GM21786 (cell line): ENCODE measurements around the gene LRRC38.

Source experiments
- ATAC-seq: cut with Tn5 transposase; IDR thresholded peaks from one replicate; pipeline ENCODE4 v1.9.1; 2021; ENCODE audit not compliant: unreplicated experiment

The LRRC38 gene

DNA sequence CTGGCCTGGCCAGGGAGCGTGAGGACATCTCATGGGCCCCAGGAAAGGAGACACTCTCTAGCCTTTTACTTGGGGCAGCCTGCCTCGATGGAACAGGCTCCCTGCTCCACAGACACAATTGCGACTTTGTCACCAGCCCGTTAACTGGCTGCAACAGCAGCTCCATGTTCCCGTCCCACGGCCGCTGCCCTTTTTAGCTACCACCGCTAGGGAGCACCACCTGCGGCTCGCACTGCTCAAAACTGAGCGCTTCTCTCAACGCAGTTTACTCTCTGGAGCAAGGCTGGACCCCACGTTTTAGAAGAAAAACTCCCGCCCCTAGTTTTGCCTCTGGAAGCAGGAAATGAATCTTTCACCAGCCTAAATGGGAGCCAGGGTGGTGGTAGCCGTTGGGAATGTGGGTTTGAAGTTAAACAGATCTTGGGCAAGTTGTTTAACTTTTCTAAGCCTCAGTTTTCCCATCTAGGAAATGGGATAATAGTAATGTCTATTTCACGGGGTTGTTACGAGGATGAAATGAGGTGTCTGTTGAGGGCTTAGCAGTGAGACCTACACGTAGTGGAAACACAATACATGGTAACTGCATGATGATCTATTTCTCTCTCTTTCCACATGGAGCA, 3.5 kb upstream of the LRRC38 start:
- no peak for ATAC-seq

DNA sequence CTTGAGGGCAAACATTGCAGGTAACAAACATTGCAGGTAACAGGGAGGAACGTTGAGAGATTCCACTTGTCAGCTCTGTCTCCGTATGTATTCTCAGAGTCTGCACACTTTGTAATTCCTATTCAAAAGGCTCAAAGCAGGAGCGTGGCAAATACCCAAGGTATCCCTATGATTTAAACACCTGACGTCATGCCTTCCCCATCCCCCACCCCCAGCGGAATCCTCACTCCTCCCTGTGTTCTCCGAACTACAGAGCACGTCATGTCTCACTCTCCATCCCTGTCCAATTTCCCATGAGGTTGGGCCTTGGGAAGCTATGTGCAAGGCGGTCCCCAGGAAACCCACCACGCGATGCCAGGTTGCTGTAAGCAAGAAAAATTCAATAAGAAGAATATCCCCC, 2.8 kb upstream of the LRRC38 start:
- ATAC-seq = no peak

- no peak for ATAC-seq
These were observed 1.0 kb upstream of the LRRC38 start for GRCh38 chr1:13514821-13515220.

- no peak for ATAC-seq
These were observed 524 bp downstream of the LRRC38 start for GRCh38 chr1:13513063-13513894.

DNA sequence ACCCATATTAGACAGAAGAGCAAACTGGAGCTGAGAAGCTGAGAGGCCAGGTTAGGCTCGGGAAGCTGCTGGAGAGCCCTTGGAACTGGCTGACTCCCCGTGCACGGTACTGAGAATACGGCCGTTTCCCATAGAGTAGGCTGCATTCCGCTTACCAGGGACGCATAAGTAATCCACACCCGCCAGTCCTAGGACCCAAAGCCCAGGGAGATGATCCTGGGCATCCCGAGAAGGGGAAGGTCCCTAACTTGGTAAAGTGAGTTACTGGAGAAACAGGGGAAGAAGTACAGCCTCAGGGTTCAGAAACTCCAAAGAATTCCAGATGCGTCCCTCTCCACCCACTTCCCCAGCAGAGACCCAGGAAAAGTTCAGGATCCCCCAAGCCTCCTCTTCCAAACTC, 1.3 kb downstream of the LRRC38 start:
- ATAC-seq = no peak

GRCh38 chr1:13510499-13510898, 3.3 kb downstream of the LRRC38 start:
- no peak for ATAC-seq

DNA sequence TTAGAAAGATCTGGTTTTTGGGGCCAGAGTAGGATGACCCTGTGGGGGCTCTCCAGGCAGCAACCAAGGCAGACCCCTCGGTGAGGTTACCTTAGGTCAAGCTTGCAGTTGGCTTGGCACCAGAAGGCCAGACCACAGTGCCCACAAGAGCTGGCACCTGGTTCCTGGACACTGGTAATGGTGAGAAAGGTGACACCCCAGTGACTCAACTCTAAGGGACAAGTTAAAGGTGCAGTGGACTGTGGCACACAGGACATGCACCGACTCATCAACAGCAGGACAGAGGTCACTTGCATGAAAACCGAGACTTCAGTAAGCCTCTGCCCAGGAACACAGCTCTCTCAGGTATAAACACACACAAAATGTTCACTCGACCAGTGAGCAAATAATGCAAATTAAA, 6.7 kb downstream of the LRRC38 start:
- no peak for ATAC-seq

- no peak for ATAC-seq
These were observed 8.8 kb downstream of the LRRC38 start for GRCh38 chr1:13505020-13505419.

DNA sequence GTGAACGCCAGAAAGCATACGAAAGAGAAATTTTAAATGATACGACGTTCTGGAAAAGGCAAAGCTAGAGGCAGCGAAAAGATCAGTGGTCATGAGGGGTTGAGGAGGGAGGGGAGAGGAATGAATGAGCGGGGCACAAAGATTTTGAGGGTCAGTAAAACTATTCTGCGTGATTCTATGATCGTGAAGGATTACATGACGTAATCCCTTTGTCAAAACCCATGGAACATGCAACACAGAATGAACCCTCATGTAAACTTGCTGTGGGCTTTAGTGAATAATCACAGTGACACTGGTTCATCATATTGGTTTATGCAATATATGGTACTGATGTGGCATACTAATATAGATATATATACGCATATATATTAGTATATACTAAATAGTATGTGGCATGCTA, 13.0 kb downstream of the LRRC38 start:
- ATAC-seq = no peak

DNA sequence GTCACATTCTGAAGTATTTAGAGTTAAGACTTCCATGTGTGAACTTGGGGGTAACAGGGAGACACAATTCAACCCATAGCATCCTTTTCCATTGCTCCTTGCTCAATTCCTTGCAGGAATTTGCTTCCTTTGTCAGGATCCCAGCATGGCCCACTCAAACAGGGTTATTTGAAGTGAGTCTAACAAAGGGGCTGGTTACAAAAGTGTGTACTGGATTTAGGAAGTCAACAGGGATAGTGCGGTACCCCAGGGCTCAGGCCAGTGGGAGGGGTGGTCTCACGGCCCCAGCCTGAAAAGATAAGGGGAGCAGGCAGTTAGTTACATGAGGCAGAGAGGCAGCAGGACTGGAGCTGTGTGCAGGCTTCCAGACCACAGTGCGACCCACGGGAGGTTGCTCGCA, 14.4 kb downstream of the LRRC38 start:
- no peak for ATAC-seq

GRCh38 chr1:13498553-13498952, 15.2 kb downstream of the LRRC38 start:
- ATAC-seq = no peak

GRCh38 chr1:13495186-13495585, 18.6 kb downstream of the LRRC38 start:
- no peak for ATAC-seq

DNA sequence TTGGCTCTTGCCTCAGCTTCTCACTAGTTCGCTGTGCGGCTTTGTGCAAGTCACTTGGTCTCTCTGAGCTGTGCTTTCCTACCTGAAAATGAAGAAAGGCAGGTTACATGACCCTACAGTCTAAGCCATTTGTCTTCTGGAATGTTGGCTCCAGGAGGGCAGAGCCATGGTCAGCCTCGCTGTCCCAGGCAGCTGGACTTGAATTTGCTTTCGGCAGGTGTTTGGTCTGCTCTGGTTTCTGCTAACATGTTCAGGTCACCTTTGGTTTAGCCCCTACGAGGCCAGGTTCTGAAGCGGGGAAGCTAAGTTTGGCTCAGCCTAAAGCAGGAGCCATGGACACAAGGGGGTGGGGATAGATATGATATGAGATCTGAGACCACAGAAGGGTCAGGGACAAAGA, 19.1 kb downstream of the LRRC38 start:
- no peak for ATAC-seq

DNA sequence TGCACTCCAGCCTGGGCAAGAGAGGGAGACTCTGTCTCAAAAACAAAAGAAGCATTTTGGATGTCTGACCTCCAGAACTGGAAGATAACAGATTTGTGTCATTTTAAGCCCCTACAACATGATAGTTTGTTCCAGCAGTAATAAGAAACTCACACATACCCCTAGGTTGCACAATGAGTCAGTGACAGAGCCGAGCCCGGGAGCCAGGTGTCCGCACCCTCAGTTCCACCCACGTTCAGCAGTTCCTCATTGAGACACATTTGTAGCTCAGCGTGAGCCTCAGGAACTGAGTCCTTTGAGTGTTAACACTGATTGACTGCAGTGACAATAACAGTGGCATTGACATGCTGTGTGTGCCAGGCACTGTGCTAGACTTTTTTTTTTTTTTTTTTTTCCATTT, 19.8 kb downstream of the LRRC38 start:
- no peak for ATAC-seq

DNA sequence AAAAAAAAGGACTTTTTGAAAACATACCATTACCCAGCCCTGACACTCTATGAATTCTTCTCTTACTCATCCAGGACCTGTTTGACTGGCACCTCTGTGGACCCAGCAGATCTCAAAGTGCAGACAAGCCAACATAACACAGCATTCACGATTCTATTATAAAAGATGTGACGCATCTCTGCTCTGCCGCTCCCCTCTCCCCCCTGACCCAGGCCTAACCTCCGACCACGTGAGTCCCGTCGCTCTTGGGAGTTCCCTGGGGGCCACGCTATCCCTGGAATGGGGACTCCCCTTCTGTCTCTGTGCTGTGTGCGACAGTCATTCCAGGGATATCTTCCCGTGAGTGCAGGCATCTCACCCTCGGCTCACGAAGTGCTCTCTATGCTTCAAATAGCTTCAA, 21.1 kb downstream of the LRRC38 start:
- no peak for ATAC-seq

DNA sequence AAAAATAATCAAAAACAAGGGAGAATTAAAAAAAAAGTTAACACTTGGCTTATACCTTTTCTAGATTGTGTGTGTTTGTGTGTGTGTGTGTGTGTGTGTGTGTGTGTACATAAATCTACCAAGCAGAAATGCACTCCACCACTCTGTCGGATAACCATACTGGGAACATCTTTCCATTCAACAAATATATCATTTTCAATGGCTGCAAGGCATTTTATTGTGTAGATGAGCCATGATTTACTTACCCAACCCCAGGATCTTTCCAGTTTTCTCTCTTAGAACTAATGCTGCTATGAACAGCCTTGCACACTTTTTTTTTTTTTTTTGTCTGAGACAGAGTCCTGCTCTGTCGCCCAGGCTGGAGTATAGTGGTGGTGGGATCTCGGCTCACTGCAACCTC, 25.8 kb downstream of the LRRC38 start:
- no peak for ATAC-seq

- ATAC-seq = no peak
These were observed 26.5 kb downstream of the LRRC38 start for GRCh38 chr1:13487143-13487868.

- ATAC-seq = no peak
These were observed 29.9 kb downstream of the LRRC38 start for GRCh38 chr1:13483946-13484345.

DNA sequence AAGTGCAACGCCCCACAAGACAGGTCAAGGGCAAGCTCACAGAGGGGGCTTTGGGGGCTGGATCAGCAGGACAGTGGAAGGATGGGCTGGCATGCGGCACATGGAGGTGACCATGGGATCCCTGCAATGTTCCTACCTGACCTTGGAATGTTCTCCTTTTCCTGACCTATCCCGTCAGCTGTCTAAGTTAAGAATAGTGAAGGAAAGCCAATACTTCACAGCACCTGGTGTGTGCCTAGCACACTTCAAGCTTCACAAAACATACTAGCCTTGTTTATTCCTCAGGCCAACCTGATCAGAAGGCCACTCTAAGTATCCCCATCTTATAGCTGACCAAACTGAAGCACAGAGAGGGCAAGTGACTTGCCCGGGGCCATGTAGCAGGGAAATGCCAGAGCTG, 31.2 kb downstream of the LRRC38 start:
- ATAC-seq = no peak

DNA sequence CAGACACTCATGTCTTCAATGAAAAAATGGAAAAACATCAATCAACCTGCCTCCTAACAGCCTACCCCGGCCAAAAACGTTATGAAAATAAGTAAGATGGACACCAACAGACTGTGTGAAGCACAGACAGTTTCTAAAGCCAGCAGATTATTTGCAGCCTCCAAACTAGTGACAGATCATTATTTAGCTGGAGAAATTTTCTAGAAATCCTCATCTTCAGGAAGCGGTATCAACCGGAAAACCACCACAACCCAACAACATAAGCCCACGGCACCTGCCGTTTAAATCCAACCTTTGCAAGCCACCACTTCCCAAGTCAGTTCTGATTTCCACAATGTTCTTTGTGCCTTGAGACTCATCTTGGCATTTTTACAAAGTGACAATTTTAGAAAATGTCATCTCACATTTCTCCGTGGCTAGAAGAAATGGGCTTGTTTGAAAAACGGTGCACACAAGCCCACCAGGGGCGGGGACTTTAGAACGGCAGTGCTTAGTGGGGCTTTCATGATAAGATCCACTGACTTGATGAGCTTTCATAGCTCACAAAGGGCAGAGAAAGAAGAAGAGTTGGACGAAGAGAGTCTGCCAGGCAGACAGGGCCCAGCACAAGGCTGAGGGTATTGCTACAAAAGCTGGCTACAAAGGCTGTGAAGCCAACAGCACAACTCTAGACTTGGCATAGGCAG, 34.5 kb downstream of the LRRC38 start:
- no peak for ATAC-seq

DNA sequence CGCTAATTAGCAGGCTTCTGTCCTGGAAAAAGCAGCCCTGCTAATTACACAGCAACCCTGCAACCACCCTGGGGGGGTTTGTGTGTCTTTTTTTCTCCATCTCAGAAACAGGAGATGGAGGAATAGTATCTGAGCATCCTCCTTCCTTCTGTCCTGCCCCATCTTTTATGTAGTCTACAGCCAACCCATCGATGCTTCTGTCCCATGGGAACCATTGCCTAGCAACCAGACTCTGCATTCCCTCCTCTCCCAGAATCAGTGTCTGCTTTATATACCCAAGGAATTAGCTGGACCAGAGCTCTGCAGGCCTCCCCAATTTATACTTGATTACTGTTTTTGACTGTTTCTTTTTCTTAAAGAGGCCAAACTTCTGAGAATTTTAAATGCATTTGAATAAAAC, 35.1 kb downstream of the LRRC38 start:
- no peak for ATAC-seq

- no peak for ATAC-seq
These were observed 44.5 kb downstream of the LRRC38 start for GRCh38 chr1:13469343-13469742.
